Stimulated activated CD8-positive, alpha-beta memory T cell treated with anti-CD3 and anti-CD28 coated beads, Interleukin-12 subunit alpha, Interleukin-12 subunit beta, amount 100 ng/mL, for 4 hours (primary cell): ENCODE measurements around the gene ZNRD2.

Experiments used
- DNase-seq: peaks from one replicate; pipeline ENCODE4 v3.0.0-alpha.2; 2020; ENCODE audit warnings: low read depth

ZNRD2 gene

GRCh38 chr11:65610404-65610803, 40.1 kb downstream of the ZNRD2 start:
- DNase-seq, result no peak

GRCh38 chr11:65611028-65611757, 40.9 kb downstream of the ZNRD2 start:
- no peak for DNase-seq

DNA sequence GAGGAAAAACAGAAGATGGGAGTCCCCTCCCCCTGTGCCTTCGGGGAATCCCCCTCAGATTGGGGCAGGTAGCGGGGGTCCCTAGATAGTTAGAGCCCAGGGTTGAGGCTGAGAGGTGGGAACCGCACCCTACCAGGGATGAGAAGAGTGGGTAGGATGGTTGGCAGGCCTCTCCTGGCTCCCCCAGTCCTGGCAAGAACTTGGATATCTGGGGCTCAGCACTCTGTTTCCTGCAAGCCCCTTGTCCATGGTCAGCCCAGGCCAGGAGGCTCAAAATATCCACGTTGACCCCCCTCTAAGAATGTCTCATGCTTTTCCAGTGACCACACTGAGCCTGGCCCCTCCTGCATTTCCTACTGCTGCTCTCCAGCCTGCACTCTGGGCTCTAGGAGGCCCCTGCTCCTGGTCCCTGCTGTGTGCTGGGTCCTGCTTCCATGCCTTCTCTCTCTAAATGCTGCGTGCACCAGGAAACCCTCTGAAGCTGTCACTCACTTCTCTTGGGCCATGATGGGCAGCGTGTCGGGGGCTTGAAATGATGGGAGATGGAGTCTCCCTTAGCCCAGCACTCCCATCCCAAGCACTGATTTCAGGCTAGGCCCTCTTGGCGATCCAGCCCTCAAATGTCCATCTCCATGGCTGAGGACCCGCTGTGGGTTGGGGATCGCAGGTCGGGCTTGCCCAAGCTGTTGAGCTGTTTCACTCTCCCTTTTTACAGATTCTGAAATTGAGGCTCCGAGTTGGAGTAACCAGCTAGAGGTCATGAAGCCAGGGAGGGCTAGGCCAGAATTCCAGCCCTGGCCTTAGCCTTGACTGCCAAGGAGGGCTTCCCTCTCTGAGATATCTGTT, 41.7 kb downstream of the ZNRD2 start:
- no peak for DNase-seq

- no peak for DNase-seq
Measured at GRCh38 chr11:65612691-65613090, 42.4 kb downstream of the ZNRD2 start.

GRCh38 chr11:65613091-65613928, 43.0 kb downstream of the ZNRD2 start:
- DNase-seq, result no peak

- peak; percentile 99 for DNase-seq
Measured at GRCh38 chr11:65615229-65615949, 45.1 kb downstream of the ZNRD2 start, which contains the start of gene PCNX3. TSS of gene PCNX3 (plus strand) at chr11:65615776. CDS start at chr11:65616312, 536 bp downstream.

DNA sequence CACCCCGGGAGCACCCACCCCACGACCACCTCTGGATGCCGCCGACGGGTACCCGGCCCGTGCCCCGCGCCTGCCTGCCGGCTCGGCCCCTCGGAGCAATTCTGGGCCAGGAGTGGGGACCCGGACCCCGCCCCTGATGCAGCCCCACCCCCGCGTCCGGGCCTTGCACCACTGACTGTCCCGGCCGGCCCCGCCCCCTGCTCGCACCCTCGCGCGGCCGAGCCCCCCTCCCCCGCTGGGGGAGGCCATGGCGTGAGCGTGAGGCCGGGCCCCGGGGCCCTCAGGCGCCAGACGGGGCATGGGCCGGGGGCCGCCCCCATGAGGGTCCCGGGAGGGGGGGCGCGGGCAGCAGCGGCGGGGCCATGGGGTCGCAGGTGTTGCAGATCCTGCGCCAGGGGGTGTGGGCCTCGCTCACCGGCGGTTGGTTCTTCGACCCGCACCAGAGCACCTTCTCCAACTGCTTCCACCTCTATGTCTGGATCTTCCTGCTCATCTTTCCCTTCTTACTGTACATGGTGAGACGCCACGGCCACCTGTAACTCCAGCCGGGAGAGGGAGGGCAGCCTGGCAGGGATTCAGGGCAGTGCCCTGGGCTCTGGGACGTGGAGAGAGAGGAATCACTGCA, 45.8 kb downstream of the ZNRD2 start:
- DNase-seq, result peak; percentile 33

DNA sequence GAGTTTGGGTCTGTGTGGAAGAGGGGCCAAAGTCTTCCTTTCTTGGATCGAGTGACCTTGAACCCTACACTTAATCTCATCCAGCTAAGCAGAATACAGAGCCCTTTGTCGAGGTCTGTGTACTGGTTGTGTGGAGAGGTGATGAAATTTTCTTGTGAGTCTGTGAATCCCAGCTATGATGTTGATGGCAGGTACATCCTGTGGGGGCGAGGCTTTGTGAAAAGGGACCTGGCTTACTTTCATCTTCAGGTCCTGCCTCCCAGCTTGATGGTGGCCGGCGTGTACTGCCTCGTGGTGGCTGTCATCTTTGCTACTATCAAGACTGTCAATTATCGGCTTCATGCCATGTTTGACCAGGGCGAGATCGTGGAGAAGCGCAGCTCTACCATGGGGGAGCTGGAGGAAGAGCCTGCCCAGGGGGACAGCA, 46.3 kb downstream of the ZNRD2 start:
- no peak for DNase-seq

DNA sequence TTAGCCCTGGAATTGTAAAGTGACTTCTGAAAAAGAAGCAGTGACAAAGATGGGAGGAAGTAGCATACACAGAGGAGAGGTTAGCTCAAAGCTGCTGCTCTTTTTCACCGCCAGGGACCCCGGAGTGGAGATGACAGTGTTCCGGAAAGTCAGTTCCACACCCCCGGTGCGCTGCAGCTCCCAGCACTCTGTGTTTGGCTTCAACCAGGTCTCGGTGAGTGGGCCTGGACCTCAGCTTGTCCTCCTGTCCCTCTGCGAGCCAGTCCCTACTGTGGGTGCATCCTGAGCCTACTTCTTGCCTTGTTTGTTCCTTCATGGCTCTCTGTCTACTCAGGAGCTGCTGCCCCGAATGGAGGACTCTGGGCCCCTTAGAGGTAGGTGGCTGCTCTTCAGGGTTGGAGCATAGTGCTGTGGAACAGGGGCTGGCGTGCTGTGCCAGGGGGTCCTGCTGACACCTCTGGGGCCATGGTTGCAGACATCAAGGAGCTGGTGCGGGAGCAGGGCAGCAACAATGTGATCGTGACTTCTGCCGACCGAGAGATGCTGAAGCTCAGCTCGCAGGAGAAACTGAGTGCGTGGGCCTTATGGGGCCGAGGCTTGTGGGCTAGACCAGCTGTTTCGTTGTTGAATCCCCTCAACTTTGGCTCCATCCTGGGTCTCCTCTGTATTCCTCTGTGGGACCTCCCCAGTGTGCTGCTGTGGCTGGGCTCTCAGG, 47.0 kb downstream of the ZNRD2 start:
- no peak for DNase-seq

DNA sequence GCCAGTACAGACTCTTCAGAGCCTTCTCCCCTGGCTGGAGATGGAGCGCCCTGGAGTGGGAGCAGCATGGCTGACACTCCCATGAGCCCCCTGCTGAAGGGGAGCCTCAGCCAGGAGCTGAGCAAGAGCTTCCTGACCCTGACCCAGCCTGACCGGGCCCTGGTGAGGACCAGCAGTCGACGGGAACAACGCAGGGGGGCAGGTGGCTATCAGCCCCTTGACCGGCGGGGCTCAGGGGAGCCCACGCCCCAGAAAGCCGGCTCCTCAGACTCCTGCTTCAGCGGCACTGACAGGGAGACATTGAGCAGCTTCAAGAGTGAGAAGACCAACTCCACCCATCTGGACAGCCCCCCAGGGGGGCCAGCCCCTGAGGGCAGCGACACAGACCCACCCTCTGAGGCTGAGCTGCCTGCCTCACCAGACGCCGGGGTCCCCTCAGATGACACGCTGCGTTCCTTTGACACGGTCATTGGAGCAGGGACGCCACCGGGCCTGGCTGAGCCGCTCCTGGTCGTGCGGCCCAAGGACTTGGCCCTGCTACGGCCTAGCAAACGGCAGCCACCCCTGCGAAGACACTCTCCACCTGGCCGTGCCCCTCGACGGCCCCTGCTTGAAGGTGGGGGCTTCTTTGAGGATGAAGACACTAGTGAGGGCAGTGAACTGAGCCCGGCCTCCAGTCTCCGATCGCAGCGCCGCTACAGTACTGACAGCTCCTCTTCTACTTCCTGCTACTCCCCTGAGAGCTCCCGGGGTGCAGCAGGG, 47.9 kb downstream of the ZNRD2 start:
- no peak for DNase-seq

DNA sequence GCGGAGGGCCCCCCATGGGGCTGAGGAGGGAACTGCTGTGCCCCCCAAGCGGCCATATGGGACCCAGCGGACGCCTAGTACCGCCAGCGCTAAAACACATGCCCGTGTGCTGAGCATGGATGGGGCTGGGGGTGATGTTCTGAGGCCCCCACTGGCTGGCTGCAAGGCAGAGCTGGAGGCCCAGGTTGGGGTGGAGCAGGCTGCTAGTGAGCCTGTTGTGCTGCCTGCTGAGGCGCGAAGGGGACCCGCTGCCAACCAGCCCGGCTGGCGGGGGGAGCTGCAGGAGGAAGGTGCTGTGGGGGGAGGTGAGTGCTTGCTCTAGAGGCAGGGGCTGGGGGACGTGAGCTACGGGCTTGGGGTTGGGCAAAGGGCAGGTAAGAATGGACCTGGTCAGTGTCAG, 48.5 kb downstream of the ZNRD2 start:
- DNase-seq, result no peak

DNA sequence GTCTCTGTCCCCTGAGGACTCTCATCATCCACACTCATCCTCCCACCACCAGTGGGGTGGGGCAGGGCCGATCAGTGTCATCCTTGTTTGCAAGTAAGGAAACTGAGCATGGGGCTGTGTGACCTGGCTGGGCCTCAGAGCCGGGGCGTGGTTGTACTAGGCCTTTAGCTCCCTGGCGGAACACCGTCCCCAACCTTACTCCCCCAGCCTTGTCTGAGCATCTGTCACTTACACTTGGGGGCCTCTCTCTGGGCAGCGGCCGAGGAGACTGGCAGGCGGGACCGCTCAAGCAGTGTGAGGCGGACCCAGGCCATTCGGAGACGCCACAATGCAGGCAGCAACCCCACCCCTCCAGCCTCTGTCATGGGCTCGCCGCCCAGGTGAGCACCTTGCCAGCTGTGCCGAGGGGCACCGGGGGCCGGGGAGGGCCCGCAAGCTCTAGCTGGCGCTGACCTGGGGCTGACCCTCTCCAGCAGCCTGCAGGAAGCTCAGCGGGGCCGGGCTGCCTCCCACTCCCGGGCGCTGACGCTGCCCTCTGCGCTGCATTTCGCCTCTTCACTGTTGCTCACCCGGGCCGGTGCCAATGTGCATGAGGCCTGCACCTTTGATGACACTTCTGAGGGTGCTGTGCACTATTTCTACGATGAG, 49.1 kb downstream of the ZNRD2 start:
- DNase-seq, result no peak

DNA sequence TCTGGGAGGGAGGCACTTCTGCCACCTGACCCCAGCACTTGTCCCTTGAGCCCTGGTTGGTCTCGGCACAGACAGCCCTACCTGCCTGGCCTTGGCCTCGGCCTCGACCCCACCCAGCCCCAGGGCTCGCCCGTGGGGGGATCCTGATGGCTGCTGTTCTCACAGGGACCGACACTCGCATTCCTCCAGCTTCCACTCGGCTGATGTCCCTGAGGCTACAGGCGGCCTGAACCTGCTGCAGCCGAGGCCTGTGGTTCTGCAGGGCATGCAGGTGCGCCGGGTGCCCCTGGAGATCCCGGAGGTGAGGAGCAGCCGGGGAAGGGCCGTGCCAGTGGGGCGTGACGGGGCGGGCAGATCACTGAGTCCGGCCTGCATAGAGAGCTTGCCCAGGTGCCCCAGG, 50.4 kb downstream of the ZNRD2 start:
- no peak for DNase-seq

DNA sequence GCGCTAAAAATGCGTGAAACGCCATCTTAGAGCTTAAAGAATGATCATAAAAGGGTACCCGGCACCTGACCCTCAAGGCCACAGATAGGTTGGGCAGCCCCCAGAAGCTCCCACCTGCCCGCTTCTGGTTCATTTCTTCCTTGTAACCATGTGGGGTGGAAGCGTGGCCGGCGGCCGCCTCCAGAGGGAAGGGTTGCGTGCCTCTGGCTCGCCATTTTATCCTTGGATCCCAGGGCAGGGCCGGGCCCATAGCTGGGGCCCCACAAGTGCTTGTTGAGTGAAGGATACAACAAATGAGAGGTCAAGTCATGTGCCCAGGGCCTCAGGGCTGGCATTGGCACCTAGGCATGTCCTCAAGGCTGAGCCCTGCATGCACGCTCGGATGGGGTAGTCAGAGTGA, 51.2 kb downstream of the ZNRD2 start:
- DNase-seq, result no peak
